PFSK-1 (cell line): ENCODE measurements around the gene ARPC5.

Experiments
- FOXP2 ChIP-seq: optimal IDR thresholded peaks from 2 replicates; pipeline ENCODE3; 2011; ENCODE audit warnings: borderline replicate concordance, control low read depth, inconsistent platforms; ENCODE audit not compliant: insufficient read depth; ENCODE audit errors: extremely low read length, extremely low read depth
- POLR2AphosphoS5 ChIP-seq: IDR thresholded peaks from 2 replicates; pipeline ENCODE4 v1.6.1; 2012; ENCODE audit warnings: low read depth, mild to moderate bottlenecking, control low read depth, low read length, moderate library complexity
- REST ChIP-seq, 2 experiments: IDR thresholded peaks; 2 replicates each; pipeline versions ENCODE4 v1.6.1 to v1.8.0; 2011 to 2012; ENCODE audit warnings: low read depth in 2 of 2, low read length in 2 of 2, control low read depth in 1 of 2, inconsistent platforms in 1 of 2, mild to moderate bottlenecking in 1 of 2, moderate library complexity in 1 of 2; ENCODE audit not compliant: insufficient read depth in 1 of 2
- SIN3A ChIP-seq: IDR thresholded peaks from 2 replicates; pipeline ENCODE4 v1.6.1; 2012; ENCODE audit warnings: mild to moderate bottlenecking, low read length, moderate library complexity, borderline replicate concordance; ENCODE audit not compliant: insufficient read depth
- TAF1 ChIP-seq: IDR thresholded peaks from 2 replicates; pipeline ENCODE4 v1.6.1; 2012; ENCODE audit warnings: low read length, control low read depth, borderline replicate concordance; ENCODE audit not compliant: insufficient read depth

The ARPC5 gene

GRCh38 chr1:183620311-183620710 is 15.3 kb downstream of the ARPC5 start:
- TF ChIP-seq POLR2AphosphoS5 (no peak), FOXP2 (no peak), TAF1 (no peak), REST (IDR thresholded peaks at IDR 0.05; ENCODE audit: insufficient read depth in 1 of 2, low read depth in 2 of 2, low read length in 2 of 2) (no peak), SIN3A (no peak)

DNA sequence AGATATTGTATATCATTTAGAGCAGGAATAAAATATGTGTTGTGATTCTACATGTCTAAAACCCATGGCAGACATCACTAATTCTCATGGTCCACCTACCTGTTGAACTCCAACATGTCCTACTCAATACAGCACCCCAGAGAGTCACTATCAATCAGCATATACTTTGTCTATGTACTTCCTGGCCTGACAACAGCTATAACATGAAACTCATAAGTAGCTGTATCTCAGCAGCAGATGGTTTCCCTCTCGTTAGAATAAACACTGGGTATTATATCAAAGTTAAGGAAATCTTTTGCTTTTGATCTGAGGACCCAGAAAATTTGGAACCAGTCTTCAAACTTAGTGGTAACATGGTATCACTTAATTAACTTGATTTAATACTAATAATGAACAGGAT is 15.8 kb downstream of the ARPC5 start:
- TF ChIP-seq SIN3A (no peak), TAF1 (no peak), REST (IDR thresholded peaks at IDR 0.05; ENCODE audit: insufficient read depth in 1 of 2, low read depth in 2 of 2, low read length in 2 of 2) (no peak), POLR2AphosphoS5 (no peak)

GRCh38 chr1:183612407-183612806 is 23.2 kb downstream of the ARPC5 start:
- TF ChIP-seq SIN3A, result no peak
- no peak for TF ChIP-seq REST (IDR thresholded peaks at IDR 0.05; ENCODE audit: insufficient read depth in 1 of 2, low read depth in 2 of 2, low read length in 2 of 2)
- no peak for TF ChIP-seq FOXP2
- TF ChIP-seq TAF1, result no peak
- no peak for TF ChIP-seq POLR2AphosphoS5

- TF ChIP-seq TAF1 (no peak), FOXP2 (no peak), SIN3A (no peak), REST (IDR thresholded peaks at IDR 0.05; ENCODE audit: insufficient read depth in 1 of 2, low read depth in 2 of 2, low read length in 2 of 2) (no peak), POLR2AphosphoS5 (no peak)
Observed at GRCh38 chr1:183611021-183611420, 24.6 kb downstream of the ARPC5 start.

GRCh38 chr1:183609759-183610452 is 25.7 kb downstream of the ARPC5 start:
- TF ChIP-seq SIN3A (no peak), REST (IDR thresholded peaks at IDR 0.05; ENCODE audit: insufficient read depth in 1 of 2, low read depth in 2 of 2, low read length in 2 of 2) (no peak), POLR2AphosphoS5 (no peak), FOXP2 (no peak), TAF1 (no peak)
